GM23338 (cell line): ENCODE measurements around the gene TMEM147. TPM values are rescaled to one million over a fixed set of nuclear protein-coding genes. Genes with fewer than 3 reads are reported as not detected.

Experiments used
- ATAC-seq: fragments of 200-7000 bp; cut with Tn5 transposase; 3 replicates; pipeline ENCODE4 v1.9.1; 2020
- DNase-seq: peaks from one replicate; pipeline ENCODE4 v3.0.0-alpha.2; 2015; ENCODE audit warnings: low spot score
- H2AFZ ChIP-seq: fragments of 200-600 bp; sonication (generic); 2 replicates; pipeline ENCODE4 v1.8.0; 2016; ENCODE audit warnings: antibody characterized with exemption, mild to moderate bottlenecking, moderate library complexity
- H3F3A ChIP-seq: fragments of 200-600 bp; sonication (generic); replicated peaks from 2 replicates; pipeline ENCODE4 v1.8.0; 2017; ENCODE audit warnings: antibody characterized with exemption, mixed run types, low read depth
- H3K27ac ChIP-seq: fragments of 200-600 bp; sonication (generic); 2 replicates; pipeline ENCODE4 v1.6.1; 2016; ENCODE audit warnings: low read depth
- H3K27me3 ChIP-seq: fragments of 200-600 bp; sonication (generic); 2 replicates; pipeline ENCODE4 v1.8.0; 2016; ENCODE audit warnings: mild to moderate bottlenecking, mixed run types, moderate library complexity; ENCODE audit not compliant: insufficient read depth
- H3K36me3 ChIP-seq: fragments of 200-600 bp; sonication (generic); 2 replicates; pipeline ENCODE4 v1.8.0; 2016; ENCODE audit warnings: mild to moderate bottlenecking; ENCODE audit not compliant: insufficient read depth
- H3K4me1 ChIP-seq: fragments of 200-600 bp; sonication (generic); 2 replicates; pipeline ENCODE4 v1.8.0; 2016; ENCODE audit warnings: mild to moderate bottlenecking, moderate library complexity; ENCODE audit not compliant: insufficient read depth
- H3K4me2 ChIP-seq: fragments of 200-600 bp; sonication (generic); 2 replicates; pipeline ENCODE4 v1.7.1; 2017; ENCODE audit warnings: mixed run types
- H3K4me3 ChIP-seq: fragments of 200-600 bp; sonication (generic); 2 replicates; pipeline ENCODE4 v1.6.1; 2016; ENCODE audit warnings: mixed run types
- H3K79me2 ChIP-seq: fragments of 200-600 bp; sonication (generic); replicated peaks from 2 replicates; pipeline ENCODE4 v1.8.0; 2017; ENCODE audit warnings: mild to moderate bottlenecking; ENCODE audit not compliant: insufficient read depth
- H3K9me2 ChIP-seq: fragments of 200-600 bp; sonication (generic); 2 replicates; pipeline ENCODE4 v1.8.0; 2017; ENCODE audit not compliant: insufficient read depth
- H4K20me1 ChIP-seq: fragments of 200-600 bp; sonication (generic); replicated peaks from 2 replicates; pipeline ENCODE4 v1.8.0; 2017; ENCODE audit warnings: mild to moderate bottlenecking; ENCODE audit not compliant: insufficient read depth
- H3K27ac Mint-ChIP-seq: 2 replicates; pipeline ENCODE4 v1.8.0; 2020; ENCODE audit warnings: inconsistent platforms, mild to moderate bottlenecking, moderate library complexity, mixed read lengths
- H3K27me3 Mint-ChIP-seq: 3 replicates; pipeline ENCODE4 v1.8.0; 2022; ENCODE audit warnings: low read depth, mild to moderate bottlenecking, moderate library complexity, mixed read lengths, inconsistent platforms; ENCODE audit not compliant: insufficient read depth, poor library complexity
- H3K36me3 Mint-ChIP-seq: 3 replicates; pipeline ENCODE4 v1.8.0; 2021; ENCODE audit warnings: low read depth, mild to moderate bottlenecking, inconsistent platforms, moderate library complexity, mixed read lengths
- H3K4me1 Mint-ChIP-seq: 3 replicates; pipeline ENCODE4 v1.8.0; 2020; ENCODE audit warnings: mild to moderate bottlenecking, inconsistent platforms, mixed read lengths
- H3K4me3 Mint-ChIP-seq: 3 replicates; pipeline ENCODE4 v1.8.0; 2021; ENCODE audit warnings: moderate library complexity, mild to moderate bottlenecking, inconsistent platforms, mixed read lengths
- H3K9me3 Mint-ChIP-seq: 3 replicates; pipeline ENCODE4 v1.8.0; 2020; ENCODE audit warnings: moderate library complexity, mild to moderate bottlenecking, inconsistent platforms, mixed read lengths
- CREB1 ChIP-seq: fragments of 250-450 bp; sonication (Bioruptor Pico); IDR thresholded peaks from 2 replicates; pipeline ENCODE4 v1.5.0; 2020; ENCODE audit warnings: low read depth, mild to moderate bottlenecking, moderate library complexity
- EZH2 ChIP-seq: fragments of 200-600 bp; sonication (generic); IDR thresholded peaks from one replicate; pipeline ENCODE4 v1.8.0; 2017; ENCODE audit warnings: antibody characterized with exemption, mild to moderate bottlenecking, low read depth; ENCODE audit not compliant: unreplicated experiment
- EZH2phosphoT487 ChIP-seq: fragments of 200-600 bp; sonication (generic); IDR thresholded peaks from one replicate; pipeline ENCODE4 v1.8.1; 2018; ENCODE audit warnings: antibody characterized with exemption; ENCODE audit not compliant: unreplicated experiment
- JUNB ChIP-seq: IDR thresholded peaks from one replicate; pipeline ENCODE4 v1.6.1; 2016; ENCODE audit warnings: antibody characterized with exemption; ENCODE audit not compliant: unreplicated experiment
- NANOG ChIP-seq: IDR thresholded peaks from 2 replicates; pipeline ENCODE4 v1.6.1; 2016; ENCODE audit warnings: antibody characterized with exemption, borderline replicate concordance
- ZNF331 ChIP-seq: fragments of 250-450 bp; sonication (Bioruptor Pico); IDR thresholded peaks from 2 replicates; pipeline ENCODE4 v1.5.0; 2020; ENCODE audit warnings: low read depth, mild to moderate bottlenecking, moderate library complexity
- polyA plus RNA-seq: library from polyadenylated mRNA; unstranded; fragments of >200 nt; fragmentation: Nextera tagmentation; extraction: Ambion mirVana; gene quantifications from 2 replicates; pipeline ENCODE4 v1.2.1, GENCODE V29; 2016
- total RNA-seq: library from RNA; depleted of rRNA; stranded (reverse); fragments of >200 nt; shearing (Covaris generic); gene quantifications from 2 replicates; pipeline ENCODE4 v1.2.3, GENCODE V29; 2014
- TF ChIP-seq, protein P1 (sequence below), 2 experiments: fragments of 200-600 bp in 1 of 2; sonication (generic) in 1 of 2; conservative IDR thresholded peaks; 2 replicates each; pipeline versions ENCODE4 v1.5.1 to v1.6.1; 2016 to 2017; ENCODE audit warnings: antibody characterized with exemption in 2 of 2, low read depth in 2 of 2, mild to moderate bottlenecking in 2 of 2, moderate library complexity in 1 of 2
- TF ChIP-seq, protein P2 (sequence below): IDR thresholded peaks from 2 replicates; pipeline ENCODE4 v1.6.1; 2016; ENCODE audit warnings: antibody characterized with exemption
- TF ChIP-seq, protein P3 (sequence below): fragments of 250-450 bp; sonication (Bioruptor Pico); IDR thresholded peaks from 2 replicates; pipeline ENCODE4 v1.5.0; 2020; ENCODE audit warnings: mild to moderate bottlenecking, moderate library complexity

TMEM147 gene
- total and polyA plus RNA-seq, 2 experiments from 2014 or later, result 164 to 272 TPM

DNA sequence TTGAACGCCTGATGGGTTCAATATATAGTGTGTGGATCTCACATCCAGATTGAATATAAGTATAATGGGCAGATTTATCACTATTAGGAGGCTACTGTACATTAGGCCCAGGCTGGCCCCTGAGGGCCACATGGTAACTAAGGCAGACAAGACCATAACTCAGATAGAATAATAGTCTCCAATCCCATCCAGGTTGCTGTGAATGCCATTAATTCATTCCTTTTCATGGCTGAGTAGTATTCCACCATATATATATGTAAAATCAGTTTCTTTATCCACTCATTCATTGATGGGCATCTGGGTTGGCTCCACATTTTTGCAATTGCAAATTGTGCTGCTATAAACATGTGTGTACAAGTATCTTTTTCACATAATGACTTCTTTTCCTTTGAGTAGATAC is 32.5 kb downstream of the TMEM147 start:
- TF ChIP-seq, protein P1, sequence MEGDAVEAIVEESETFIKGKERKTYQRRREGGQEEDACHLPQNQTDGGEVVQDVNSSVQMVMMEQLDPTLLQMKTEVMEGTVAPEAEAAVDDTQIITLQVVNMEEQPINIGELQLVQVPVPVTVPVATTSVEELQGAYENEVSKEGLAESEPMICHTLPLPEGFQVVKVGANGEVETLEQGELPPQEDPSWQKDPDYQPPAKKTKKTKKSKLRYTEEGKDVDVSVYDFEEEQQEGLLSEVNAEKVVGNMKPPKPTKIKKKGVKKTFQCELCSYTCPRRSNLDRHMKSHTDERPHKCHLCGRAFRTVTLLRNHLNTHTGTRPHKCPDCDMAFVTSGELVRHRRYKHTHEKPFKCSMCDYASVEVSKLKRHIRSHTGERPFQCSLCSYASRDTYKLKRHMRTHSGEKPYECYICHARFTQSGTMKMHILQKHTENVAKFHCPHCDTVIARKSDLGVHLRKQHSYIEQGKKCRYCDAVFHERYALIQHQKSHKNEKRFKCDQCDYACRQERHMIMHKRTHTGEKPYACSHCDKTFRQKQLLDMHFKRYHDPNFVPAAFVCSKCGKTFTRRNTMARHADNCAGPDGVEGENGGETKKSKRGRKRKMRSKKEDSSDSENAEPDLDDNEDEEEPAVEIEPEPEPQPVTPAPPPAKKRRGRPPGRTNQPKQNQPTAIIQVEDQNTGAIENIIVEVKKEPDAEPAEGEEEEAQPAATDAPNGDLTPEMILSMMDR (conservative IDR thresholded peaks at IDR 0.05; ENCODE audit: low read depth in 2 of 2), result no peak
- TF ChIP-seq NANOG (no peak), ZNF331 (CRISPR knock-in tag) (no peak), CREB1 (CRISPR knock-in tag) (no peak), JUNB (no peak)
- TF ChIP-seq, protein P2, sequence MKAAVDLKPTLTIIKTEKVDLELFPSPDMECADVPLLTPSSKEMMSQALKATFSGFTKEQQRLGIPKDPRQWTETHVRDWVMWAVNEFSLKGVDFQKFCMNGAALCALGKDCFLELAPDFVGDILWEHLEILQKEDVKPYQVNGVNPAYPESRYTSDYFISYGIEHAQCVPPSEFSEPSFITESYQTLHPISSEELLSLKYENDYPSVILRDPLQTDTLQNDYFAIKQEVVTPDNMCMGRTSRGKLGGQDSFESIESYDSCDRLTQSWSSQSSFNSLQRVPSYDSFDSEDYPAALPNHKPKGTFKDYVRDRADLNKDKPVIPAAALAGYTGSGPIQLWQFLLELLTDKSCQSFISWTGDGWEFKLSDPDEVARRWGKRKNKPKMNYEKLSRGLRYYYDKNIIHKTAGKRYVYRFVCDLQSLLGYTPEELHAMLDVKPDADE, result no peak
- H3K79me2 ChIP-seq, result no peaks in the 10 kb centered on the region
- H2AFZ ChIP-seq, result no peak overlapping the region
- DNase-seq, result no peak
- H3K4me2 ChIP-seq, result no peak overlapping the region
- Mint-ChIP-seq H3K4me1 (no peaks in the 10 kb centered on the region), H3K27me3 (peaks cover 8% of the 10 kb centered on the region), H3K9me3 (peaks cover 47% of the 10 kb centered on the region), H3K36me3 (peaks cover 26% of the 10 kb centered on the region), H3K27ac (no peak overlapping the region), H3K4me3 (no peak overlapping the region)
- H3F3A ChIP-seq, result no peaks in the 10 kb centered on the region
- H3K4me1 ChIP-seq, result no peaks in the 10 kb centered on the region
- no peaks in the 10 kb centered on the region for H3K9me2 ChIP-seq
- no peak for ATAC-seq
- H3K27ac ChIP-seq, result no peak overlapping the region
- H3K36me3 ChIP-seq, result peaks cover 5% of the 10 kb centered on the region; the same call in 1 of the 2 replicates
- H3K4me3 ChIP-seq, result no peak overlapping the region
- no peaks in the 10 kb centered on the region for H4K20me1 ChIP-seq
- no peaks in the 10 kb centered on the region for H3K27me3 ChIP-seq

DNA sequence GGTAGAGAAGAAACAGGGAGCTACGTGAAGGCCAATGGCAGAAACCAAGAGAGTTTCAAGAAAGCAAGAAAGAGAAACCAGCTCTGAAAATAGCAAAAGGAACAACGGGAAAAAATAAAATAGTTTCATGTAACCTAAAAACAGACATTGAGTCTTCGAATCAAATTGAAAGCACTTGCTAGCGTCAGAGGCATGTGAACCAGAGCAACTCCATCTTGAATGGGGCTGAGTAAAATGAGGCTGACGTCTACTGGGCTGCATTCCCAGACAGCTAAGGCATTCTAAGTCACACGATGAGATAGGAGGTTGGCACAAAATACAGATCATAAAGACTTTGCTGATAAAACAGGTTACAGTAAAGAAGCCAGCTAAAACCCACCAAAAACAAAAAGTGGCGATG is 33.3 kb downstream of the TMEM147 start:
- no peaks in the 10 kb centered on the region for H3K79me2 ChIP-seq
- Mint-ChIP-seq H3K27ac (no peak overlapping the region), H3K36me3 (peaks cover 26% of the 10 kb centered on the region), H3K4me3 (no peak overlapping the region), H3K9me3 (peaks cover 50% of the 10 kb centered on the region), H3K27me3 (peaks cover 8% of the 10 kb centered on the region), H3K4me1 (no peaks in the 10 kb centered on the region)
- ATAC-seq, result no peak
- H2AFZ ChIP-seq, result no peak overlapping the region
- H3K36me3 ChIP-seq, result peaks cover 5% of the 10 kb centered on the region; the same call in 1 of the 2 replicates
- no peak overlapping the region for H3K4me3 ChIP-seq
- H4K20me1 ChIP-seq, result no peaks in the 10 kb centered on the region
- no peaks in the 10 kb centered on the region for H3K4me1 ChIP-seq
- H3K27me3 ChIP-seq, result no peaks in the 10 kb centered on the region
- H3K9me2 ChIP-seq, result no peaks in the 10 kb centered on the region
- H3F3A ChIP-seq, result no peaks in the 10 kb centered on the region
- DNase-seq, result no peak
- H3K27ac ChIP-seq, result no peak overlapping the region
- H3K4me2 ChIP-seq, result no peak overlapping the region
- TF ChIP-seq EZH2phosphoT487 (no peak), ZNF331 (CRISPR knock-in tag) (no peak), EZH2 (no peak)
- TF ChIP-seq, protein P3, sequence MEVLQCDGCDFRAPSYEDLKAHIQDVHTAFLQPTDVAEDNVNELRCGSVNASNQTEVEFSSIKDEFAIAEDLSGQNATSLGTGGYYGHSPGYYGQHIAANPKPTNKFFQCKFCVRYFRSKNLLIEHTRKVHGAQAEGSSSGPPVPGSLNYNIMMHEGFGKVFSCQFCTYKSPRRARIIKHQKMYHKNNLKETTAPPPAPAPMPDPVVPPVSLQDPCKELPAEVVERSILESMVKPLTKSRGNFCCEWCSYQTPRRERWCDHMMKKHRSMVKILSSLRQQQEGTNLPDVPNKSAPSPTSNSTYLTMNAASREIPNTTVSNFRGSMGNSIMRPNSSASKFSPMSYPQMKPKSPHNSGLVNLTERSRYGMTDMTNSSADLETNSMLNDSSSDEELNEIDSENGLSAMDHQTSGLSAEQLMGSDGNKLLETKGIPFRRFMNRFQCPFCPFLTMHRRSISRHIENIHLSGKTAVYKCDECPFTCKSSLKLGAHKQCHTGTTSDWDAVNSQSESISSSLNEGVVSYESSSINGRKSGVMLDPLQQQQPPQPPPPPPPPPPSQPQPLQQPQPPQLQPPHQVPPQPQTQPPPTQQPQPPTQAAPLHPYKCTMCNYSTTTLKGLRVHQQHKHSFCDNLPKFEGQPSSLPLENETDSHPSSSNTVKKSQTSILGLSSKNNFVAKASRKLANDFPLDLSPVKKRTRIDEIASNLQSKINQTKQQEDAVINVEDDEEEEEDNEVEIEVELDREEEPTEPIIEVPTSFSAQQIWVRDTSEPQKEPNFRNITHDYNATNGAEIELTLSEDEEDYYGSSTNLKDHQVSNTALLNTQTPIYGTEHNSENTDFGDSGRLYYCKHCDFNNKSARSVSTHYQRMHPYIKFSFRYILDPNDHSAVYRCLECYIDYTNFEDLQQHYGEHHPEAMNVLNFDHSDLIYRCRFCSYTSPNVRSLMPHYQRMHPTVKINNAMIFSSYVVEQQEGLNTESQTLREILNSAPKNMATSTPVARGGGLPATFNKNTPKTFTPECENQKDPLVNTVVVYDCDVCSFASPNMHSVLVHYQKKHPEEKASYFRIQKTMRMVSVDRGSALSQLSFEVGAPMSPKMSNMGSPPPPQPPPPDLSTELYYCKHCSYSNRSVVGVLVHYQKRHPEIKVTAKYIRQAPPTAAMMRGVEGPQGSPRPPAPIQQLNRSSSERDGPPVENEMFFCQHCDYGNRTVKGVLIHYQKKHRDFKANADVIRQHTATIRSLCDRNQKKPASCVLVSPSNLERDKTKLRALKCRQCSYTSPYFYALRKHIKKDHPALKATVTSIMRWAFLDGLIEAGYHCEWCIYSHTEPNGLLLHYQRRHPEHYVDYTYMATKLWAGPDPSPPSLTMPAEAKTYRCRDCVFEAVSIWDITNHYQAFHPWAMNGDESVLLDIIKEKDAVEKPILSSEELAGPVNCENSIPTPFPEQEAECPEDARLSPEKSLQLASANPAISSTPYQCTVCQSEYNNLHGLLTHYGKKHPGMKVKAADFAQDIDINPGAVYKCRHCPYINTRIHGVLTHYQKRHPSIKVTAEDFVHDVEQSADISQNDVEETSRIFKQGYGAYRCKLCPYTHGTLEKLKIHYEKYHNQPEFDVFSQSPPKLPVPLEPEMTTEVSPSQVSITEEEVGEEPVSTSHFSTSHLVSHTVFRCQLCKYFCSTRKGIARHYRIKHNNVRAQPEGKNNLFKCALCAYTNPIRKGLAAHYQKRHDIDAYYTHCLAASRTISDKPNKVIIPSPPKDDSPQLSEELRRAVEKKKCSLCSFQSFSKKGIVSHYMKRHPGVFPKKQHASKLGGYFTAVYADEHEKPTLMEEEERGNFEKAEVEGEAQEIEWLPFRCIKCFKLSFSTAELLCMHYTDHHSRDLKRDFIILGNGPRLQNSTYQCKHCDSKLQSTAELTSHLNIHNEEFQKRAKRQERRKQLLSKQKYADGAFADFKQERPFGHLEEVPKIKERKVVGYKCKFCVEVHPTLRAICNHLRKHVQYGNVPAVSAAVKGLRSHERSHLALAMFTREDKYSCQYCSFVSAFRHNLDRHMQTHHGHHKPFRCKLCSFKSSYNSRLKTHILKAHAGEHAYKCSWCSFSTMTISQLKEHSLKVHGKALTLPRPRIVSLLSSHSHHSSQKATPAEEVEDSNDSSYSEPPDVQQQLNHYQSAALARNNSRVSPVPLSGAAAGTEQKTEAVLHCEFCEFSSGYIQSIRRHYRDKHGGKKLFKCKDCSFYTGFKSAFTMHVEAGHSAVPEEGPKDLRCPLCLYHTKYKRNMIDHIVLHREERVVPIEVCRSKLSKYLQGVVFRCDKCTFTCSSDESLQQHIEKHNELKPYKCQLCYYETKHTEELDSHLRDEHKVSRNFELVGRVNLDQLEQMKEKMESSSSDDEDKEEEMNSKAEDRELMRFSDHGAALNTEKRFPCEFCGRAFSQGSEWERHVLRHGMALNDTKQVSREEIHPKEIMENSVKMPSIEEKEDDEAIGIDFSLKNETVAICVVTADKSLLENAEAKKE (CRISPR knock-in tag), result no peak
- TF ChIP-seq, protein P2, result no peak
